ENCODE results near the gene CFDP1.

DNA sequence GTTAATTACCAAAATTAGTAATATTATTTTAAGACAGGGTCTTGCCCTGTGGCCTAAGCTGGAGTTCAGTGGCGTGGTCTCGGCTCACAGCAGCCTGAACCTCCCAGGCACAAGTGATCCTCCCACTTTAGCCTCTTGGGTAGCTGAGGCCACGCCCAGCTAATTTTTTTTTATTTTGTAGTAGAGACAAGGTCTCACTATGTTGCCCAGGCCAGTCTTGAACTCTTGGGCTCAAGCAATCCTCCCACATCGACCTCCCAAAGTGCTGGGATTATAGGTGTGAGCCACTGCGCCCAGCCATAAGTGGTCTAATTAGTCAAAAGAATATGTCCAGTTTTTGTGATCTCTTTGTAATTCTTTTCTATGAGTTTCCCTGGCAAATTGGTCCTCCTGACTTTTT is 12.0 kb upstream of the CFDP1 start:
- TF ChIP-seq, protein P1, sequence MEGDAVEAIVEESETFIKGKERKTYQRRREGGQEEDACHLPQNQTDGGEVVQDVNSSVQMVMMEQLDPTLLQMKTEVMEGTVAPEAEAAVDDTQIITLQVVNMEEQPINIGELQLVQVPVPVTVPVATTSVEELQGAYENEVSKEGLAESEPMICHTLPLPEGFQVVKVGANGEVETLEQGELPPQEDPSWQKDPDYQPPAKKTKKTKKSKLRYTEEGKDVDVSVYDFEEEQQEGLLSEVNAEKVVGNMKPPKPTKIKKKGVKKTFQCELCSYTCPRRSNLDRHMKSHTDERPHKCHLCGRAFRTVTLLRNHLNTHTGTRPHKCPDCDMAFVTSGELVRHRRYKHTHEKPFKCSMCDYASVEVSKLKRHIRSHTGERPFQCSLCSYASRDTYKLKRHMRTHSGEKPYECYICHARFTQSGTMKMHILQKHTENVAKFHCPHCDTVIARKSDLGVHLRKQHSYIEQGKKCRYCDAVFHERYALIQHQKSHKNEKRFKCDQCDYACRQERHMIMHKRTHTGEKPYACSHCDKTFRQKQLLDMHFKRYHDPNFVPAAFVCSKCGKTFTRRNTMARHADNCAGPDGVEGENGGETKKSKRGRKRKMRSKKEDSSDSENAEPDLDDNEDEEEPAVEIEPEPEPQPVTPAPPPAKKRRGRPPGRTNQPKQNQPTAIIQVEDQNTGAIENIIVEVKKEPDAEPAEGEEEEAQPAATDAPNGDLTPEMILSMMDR (conservative IDR thresholded peaks at IDR 0.05; ENCODE audit: low read depth, low read length) = no peak
- no peak for TF ChIP-seq EZH2 (IDR thresholded peaks at IDR 0.05; ENCODE audit: borderline replicate concordance, low read depth, low read length, poor library complexity, severe bottlenecking)
